Inflammatory macrophage treated with lipopolysaccharide for 4 hours (primary cell): Measurements from ENCODE around the gene NTRK1.

Source experiments
- DNase-seq: peaks from one replicate; pipeline ENCODE4 v3.0.0-alpha.2; 2020

The NTRK1 gene

GRCh38 chr1:156860628-156861423, at the start of gene NTRK1:
Gene NTRK1, plus strand, starts transcription at chr1:156860865. Its CDS starts 70 bp downstream, at chr1:156860935.
- DNase-seq: no peak

GRCh38 chr1:156811168-156811567, 49.5 kb upstream of the NTRK1 start:
- DNase-seq: no peak

GRCh38 chr1:156812293-156812990, 48.2 kb upstream of the NTRK1 start:
- DNase-seq: no peak

GRCh38 chr1:156813298-156813697, 47.4 kb upstream of the NTRK1 start:
- no peak for DNase-seq

GRCh38 chr1:156813750-156814570, 46.7 kb upstream of the NTRK1 start:
- peak; percentile 67 for DNase-seq

GRCh38 chr1:156814571-156815260, 45.9 kb upstream of the NTRK1 start:
- DNase-seq: no peak

GRCh38 chr1:156815307-156815826, 45.3 kb upstream of the NTRK1 start:
- no peak for DNase-seq

- DNase-seq: no peak
These were observed 44.7 kb upstream of the NTRK1 start for GRCh38 chr1:156815961-156816422.

- DNase-seq: peak; percentile 30
These were observed 43.9 kb upstream of the NTRK1 start, which contains the start of gene SH2D2A for GRCh38 chr1:156816561-156817328. Gene SH2D2A, minus strand, starts transcription at chr1:156816848. Its CDS starts 140 bp downstream, at chr1:156816708.

- DNase-seq: no peak
These were observed 38.9 kb upstream of the NTRK1 start for GRCh38 chr1:156821801-156822200.

GRCh38 chr1:156822680-156823079, 38.0 kb upstream of the NTRK1 start:
- DNase-seq: no peak

- no peak for DNase-seq
These were observed 37.4 kb upstream of the NTRK1 start for GRCh38 chr1:156823210-156823790.

- no peak for DNase-seq
These were observed 34.0 kb upstream of the NTRK1 start for GRCh38 chr1:156826630-156827029.

- no peak for DNase-seq
These were observed 32.1 kb upstream of the NTRK1 start for GRCh38 chr1:156828400-156829124.

- DNase-seq: no peak
These were observed 28.2 kb upstream of the NTRK1 start for GRCh38 chr1:156832434-156832833.

GRCh38 chr1:156833603-156834002, 27.1 kb upstream of the NTRK1 start:
- DNase-seq: no peak

- no peak for DNase-seq
These were observed 26.3 kb upstream of the NTRK1 start for GRCh38 chr1:156834322-156834721.

GRCh38 chr1:156836041-156836654, 24.5 kb upstream of the NTRK1 start:
- DNase-seq: no peak

GRCh38 chr1:156836892-156837291, 23.8 kb upstream of the NTRK1 start:
- DNase-seq: no peak

- DNase-seq: no peak
These were observed 21.7 kb upstream of the NTRK1 start for GRCh38 chr1:156838972-156839371.
